AG20443 (cell line): ENCODE measurements around the gene LRP1B.

Experiments used
- DNase-seq: peaks from one replicate; pipeline ENCODE4 v3.0.0; 2012; ENCODE audit warnings: low spot score, mixed read lengths

LRP1B gene

DNA sequence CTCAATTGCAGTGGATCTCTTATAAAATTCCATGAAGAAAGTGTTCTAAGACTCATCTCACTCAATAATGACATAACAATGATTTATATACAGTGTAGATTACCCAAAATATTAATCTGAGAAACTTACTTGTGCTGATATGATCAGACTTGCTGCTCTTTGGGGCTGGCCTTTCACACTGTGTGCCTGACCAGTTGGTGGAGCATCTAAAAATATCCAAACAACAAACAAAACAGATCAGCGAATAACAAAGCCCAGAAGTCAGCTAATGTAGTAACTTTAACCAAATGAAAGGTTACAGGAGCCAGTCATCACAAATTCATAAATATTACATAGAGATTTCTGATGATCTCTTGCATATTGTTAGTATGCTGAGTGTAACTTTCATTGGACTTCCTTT lies 1883.9 kb downstream of the LRP1B start:
- no peak for DNase-seq

GRCh38 chr2:140246058-140246457 lies 1884.8 kb downstream of the LRP1B start:
- DNase-seq: no peak

DNA sequence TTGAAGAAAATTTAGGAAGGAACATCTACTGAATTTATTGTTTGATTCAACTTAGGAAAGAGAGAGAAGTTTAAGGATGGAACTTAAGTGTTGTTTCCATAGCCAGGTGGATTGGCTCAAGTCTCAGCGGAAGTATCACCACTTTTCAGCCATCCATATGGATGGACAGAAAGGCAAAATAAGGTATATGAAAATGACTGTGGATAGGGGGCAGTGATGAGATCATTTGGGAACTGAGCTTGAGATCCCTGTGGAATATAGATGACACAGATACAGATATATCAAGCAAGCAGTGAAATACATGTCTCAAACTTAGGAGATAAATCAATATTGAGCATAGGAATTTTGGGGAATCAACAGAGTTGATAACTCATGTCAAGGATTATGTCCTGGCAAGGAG lies 1887.9 kb downstream of the LRP1B start:
- no peak for DNase-seq

- DNase-seq: no peak
Measured at GRCh38 chr2:140234116-140234515, 1896.7 kb downstream of the LRP1B start.

DNA sequence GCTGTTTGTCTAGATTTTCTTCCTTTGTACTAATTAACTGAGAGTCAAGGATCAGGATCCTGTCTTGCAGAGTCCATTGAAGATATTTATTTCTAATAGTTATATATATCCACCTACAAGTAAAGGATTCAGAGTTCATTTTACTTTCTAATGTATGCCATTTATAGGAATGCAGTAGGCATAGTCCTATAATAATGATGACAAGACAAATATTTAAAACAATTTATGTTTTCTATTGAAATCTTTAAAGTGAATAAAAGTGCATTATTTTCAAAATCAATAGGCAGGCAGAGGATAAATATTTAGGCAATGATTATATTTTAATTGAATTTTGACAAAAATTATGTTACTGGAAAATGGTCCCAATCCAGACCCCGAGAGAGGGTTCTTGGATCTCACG lies 1919.9 kb downstream of the LRP1B start:
- no peak for DNase-seq

DNA sequence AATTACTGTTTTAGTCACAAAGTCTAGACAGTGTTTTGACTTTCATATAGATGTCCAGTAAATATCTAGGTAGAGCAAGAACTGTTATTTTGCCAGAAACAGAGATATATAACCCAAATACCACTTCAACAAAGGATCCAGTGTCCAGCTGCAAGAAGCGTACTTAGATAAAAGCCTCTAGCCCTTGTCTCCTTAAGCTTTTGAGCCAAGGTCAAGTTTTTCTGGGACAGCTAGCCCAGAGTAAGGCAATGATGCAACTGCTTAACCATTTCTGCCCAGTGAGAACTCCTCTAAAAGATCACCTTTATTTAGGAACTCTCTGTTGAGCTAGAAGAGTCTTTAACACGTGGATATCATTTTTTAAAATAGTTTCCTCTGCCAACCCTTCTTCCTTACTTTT lies 1925.7 kb downstream of the LRP1B start:
- DNase-seq: no peak

DNA sequence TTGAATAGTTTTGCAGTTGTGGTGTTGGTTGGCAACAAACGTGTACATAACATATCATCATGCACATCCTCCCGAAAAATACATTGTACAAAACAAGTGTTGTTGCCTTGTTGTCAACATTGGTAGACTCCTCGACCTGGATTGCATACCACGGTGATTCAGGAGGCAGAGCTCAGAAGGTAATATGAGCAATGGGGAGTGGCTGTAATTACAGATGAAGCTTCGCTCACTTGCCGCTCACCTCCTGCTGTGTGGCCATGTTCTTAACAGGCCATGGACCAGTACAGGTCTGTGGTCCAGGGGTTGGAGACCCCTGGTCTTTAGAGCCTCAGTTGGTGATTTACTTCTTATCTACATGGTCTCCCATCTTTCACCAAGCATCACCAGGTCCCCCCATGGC lies 1927.5 kb downstream of the LRP1B start:
- no peak for DNase-seq

DNA sequence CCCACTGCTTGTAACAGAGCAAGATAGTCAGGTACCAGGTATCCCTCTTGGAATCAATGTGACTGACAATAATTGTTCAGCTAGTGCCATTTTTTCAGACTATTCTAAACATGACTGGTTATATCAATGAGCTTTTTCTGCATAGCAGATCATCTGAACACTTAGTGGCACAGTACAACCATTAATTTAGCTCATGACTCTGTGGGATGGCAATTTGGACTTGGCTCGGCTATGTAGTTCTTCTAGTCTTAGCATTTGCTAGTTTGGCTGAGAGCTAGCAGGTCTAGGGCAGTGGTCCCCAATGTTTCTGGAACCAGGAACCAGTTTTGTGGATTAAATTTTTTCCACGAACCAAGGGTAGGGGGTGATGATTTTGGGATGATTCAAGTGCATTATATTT lies 1929.2 kb downstream of the LRP1B start:
- no peak for DNase-seq

- DNase-seq: no peak
Measured at GRCh38 chr2:140200764-140201163, 1930.1 kb downstream of the LRP1B start.

GRCh38 chr2:140200307-140200706 lies 1930.5 kb downstream of the LRP1B start:
- DNase-seq: no peak

- no peak for DNase-seq
Measured at GRCh38 chr2:140199312-140199711, 1931.5 kb downstream of the LRP1B start.

- DNase-seq: no peak
Measured at GRCh38 chr2:140187086-140187485, 1943.7 kb downstream of the LRP1B start.

GRCh38 chr2:140186313-140186712 lies 1944.5 kb downstream of the LRP1B start:
- DNase-seq: no peak

DNA sequence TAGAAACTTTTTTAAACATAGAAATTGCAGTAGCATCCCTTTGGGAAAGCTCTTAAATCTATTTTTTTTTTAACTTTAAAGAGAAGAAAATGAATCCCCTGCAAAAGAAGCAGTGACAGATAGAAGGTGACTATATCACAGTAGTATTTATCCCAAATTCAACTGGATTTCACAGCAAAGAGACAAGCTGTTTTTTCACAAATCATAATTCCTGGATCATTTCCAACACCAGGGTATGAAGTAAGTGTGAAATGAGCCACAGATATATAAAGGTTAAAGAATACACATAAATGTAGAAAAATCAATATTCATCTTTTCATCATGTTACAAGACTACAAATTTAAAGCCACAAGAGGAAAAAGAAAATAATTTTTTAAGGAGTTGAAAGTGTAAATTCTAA lies 1945.7 kb downstream of the LRP1B start:
- DNase-seq: no peak

DNA sequence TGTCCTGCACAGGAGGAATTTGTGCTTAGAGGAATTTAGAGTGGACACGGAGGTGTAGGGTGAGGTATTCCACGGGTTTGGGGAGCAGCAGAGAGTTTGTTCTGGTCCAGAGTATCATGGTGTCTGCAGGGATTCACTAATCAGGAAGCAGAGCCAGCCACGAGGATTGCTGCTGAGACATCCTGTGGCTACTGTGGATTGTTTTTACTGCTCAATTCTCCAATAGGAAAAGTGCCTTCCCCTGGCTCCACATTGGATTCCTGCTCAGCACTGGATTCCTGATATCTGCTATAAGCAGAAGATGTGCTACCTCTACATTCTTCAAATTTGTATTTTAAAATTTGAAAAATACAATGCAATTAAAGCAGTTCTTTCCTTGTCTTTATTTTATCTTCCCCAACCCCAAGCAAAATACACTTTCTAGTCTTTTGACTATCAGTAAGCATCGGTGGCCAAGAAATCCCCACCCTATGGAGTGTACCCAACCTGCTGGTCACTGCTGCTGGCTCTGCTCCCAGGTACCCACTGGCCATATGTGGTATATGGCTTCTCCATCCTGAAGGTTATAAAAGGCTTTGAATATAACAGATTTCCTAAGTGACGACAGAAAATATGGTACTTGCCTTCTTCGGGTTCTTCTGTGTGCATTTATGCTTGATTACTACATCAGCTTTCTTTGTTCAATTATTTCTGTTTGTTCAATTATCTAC lies 1947.6 kb downstream of the LRP1B start:
- no peak for DNase-seq
